Fibroblast of skin of back (primary cell): Measurements from ENCODE around the gene ST7.

Experiments used
- DNase-seq: peaks from one replicate; pipeline ENCODE4 v3.0.0-alpha.2; 2013

ST7 gene

GRCh38 chr7:117279203-117279602 is 325.9 kb downstream of the ST7 start:
- DNase-seq, result no peak
